IPS DF 4.7 (cell line): Measurements from ENCODE around the gene KIF26B.
A peak's percentile ranks its signal among the peaks of the same experiment; 100 is the strongest.

Experiments
- DNase-seq: peaks from one replicate; pipeline ENCODE4 v3.0.0-alpha.2; 2013; ENCODE audit warnings: low spot score; ENCODE audit errors: extremely low read depth

Gene KIF26B

GRCh38 chr1:245458761-245459174, 304.0 kb downstream of the KIF26B start:
- DNase-seq: no peak

- DNase-seq: no peak
Observed at GRCh38 chr1:245459621-245460020, 304.8 kb downstream of the KIF26B start.

- no peak for DNase-seq
Observed at GRCh38 chr1:245461681-245462080, 306.9 kb downstream of the KIF26B start.

- DNase-seq: no peak
Observed at GRCh38 chr1:245462161-245462560, 307.4 kb downstream of the KIF26B start.

- DNase-seq: no peak
Observed at GRCh38 chr1:245463392-245464165, 308.8 kb downstream of the KIF26B start.

DNA sequence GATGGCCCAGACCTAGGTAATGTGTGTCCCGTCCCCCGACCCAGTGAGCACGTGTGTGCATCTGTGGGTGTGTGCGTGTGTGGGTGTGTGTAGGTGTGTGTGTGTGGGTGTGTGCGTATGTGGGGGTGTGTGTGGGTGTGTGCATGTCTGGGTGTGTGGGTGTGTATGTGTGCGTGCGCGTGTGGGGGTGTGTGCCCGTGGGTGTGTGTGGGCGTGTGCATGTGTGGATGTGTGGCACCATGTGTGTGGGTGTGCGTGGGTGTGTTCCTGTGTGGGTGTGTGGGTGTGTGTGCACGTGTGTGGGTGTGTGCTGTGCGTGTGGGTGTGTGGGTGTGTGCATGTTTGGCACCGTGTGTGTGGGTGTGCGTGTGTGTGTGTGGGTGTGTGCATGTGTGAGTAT, 309.5 kb downstream of the KIF26B start:
- no peak for DNase-seq

DNA sequence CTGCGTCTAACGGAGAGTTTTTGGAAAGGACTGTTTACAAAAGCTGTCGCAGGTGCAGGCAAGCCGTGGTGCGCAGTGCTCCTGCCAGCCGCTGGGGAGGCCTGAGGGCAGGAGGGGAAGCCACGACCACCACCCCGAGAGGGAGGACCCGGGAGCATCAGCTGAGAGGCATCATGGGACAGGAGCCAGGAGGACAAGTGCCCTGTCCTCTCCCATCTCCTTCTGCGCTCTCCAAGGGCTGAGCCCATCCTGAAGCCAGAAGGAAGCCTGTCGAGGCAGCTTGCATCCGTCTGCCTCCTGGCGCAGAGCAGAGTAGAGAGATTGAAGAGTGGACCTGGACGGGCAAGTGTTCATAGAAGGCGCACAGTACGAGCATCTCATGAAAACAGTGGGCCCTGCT, 310.9 kb downstream of the KIF26B start:
- DNase-seq: no peak

DNA sequence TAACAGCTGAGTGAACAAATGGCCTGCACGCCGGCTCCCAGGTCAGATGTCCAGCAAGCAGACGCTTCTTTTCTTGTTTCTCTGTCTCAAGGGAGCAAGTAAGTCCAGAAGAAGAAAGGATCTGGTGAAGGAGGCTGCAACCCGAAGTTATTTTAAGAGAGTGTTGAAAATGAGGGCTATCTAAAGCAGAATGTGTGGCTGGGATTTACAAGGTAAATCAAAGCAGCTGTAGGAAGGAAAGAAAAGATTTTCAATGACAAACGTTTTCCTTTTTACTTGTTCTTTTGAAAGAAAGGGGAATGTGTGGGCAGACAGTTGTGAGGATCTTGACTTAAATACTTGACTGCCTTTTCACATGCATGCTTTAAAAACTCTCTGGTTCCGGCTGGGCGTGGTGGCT, 311.5 kb downstream of the KIF26B start:
- DNase-seq: no peak

GRCh38 chr1:245467804-245468203, 313.0 kb downstream of the KIF26B start:
- no peak for DNase-seq

- DNase-seq: no peak
Observed at GRCh38 chr1:245469006-245469405, 314.2 kb downstream of the KIF26B start.

DNA sequence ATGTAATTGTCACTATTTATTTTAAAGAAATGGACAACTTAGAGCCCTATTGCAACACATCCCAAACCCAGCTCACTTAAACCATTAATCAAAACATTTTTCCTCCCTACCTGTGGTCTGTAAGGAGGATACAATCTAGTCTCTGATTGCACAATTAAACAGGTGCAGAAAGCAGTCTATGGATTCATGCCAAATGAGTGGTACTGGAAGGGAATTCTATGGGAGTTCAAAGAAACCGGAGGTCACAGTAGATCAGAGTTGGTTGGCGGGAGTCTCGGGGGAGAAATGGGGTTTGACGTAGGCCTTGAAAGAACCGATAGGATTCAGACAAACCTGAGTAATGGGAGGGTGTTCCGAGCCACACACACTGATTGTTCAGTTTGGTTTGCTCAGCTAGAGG, 314.9 kb downstream of the KIF26B start:
- DNase-seq: no peak

DNA sequence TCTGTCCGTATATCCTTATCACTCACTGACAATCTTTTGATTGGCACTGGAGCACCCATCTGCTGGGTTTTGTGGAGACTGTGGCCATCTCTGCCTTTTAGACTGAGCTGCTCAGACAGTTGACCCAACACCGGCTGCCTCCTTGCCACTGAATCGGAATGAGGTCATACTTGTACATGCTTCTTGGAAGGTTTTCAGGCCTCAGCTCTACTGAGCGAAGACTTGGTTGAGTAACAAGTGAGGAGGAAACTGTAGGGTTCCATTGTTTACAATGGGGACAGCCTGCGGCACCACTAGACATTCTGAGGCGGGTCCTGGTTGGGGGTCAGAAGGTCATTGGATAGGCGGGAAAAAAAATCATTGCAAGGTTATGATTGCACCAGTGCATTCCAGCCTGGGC, 320.3 kb downstream of the KIF26B start:
- DNase-seq: no peak

DNA sequence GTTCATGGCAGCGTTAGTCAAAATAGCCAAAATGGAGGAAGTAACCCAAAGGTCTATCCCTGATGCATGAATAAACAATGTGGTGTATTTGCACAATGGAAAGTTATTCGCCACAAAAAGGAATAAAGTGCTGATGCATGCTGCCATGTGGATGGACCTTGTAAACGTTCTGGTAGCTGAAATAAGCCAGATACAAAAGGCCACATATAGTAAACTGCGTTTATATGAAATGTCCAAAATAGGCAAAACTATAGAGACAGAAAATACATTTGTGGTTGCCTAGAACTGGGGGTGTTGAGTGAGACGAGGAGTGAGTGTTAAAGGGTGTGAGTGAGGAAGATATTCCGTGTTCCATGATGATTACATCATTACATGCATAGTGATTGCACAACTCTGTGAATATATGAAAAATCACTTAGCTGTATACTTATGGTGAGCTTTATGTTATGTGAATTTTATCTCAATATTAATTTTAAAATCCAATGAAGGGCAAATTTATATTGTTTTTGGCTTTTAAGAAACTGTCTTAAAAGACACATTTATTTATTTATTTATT, 321.3 kb downstream of the KIF26B start:
- no peak for DNase-seq

- no peak for DNase-seq
Observed at GRCh38 chr1:245477941-245478340, 323.2 kb downstream of the KIF26B start.

DNA sequence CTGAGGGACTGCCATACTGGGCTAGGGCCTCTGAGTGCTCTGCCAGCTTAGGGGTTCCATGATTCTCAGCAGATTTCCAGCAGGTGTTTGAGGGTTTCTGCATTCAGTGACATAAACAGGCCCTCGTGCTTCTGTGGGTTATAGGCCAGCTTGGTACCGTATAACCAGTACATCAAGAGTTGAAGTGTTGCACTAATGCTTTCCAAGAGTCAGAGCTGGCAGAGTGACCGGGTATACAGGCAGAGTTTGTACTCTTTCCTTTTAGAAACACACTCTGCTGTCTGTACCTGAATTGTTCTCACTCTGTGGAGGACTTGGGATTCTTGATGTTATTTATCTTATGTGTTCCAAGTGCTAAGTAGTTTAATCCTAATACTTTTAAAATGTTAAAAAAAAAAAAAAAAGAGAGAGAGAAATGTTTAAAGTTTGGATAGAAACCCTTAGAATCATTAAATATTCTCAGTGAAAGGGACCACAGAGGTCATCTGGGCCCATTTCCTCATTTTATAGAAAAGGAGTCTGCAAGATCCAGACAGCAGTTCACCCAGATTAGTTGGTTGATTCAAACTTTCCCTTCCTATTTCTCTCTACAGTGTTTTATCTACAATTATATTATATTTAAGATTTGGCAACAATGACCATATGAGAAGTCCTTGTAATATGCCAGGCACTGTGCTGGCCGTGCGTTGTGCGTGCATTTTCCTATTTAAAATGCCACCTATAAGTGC, 325.8 kb downstream of the KIF26B start:
- DNase-seq: no peak

DNA sequence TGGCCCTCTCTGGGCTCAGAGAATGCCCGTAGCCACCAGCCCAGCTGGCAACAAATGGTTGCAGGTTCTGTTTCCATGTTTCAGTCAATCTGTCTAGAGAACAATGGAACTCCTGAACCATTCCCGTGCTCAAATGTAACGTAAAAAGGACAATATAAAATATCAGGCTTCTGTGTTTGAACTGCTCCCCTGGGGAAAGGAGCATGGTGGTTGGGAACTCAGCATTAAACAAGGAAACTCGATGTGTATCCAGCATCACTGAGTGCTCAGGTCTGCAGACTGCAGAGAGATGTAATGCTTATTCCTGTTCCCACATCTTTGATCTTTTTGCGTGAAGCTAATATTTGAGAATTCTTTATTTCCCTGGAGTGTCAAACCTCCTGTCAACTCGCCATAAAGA, 326.5 kb downstream of the KIF26B start:
- DNase-seq: no peak

DNA sequence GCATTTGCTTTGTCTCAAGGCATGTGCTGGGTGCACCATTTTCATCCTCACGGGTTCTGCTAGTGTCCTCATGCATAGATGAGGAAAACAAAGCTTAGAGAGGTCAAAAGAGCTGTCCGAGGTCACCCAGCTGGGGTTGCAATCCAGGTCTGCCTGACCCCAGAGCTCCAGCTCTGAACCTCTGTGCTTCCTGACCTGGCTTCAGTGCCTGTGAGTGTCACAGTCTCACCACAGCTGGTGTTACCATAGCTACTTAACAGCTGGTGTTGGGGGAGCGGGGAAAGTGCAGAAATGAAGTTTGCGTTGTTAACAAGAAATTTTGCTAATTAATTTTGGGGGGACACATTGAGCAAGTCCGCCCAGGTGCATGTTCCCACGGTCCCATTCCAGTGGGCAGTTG, 328.5 kb downstream of the KIF26B start:
- no peak for DNase-seq

GRCh38 chr1:245484176-245484575, 329.4 kb downstream of the KIF26B start:
- DNase-seq: peak; percentile 41

GRCh38 chr1:245485996-245486395, 331.2 kb downstream of the KIF26B start:
- DNase-seq: no peak

DNA sequence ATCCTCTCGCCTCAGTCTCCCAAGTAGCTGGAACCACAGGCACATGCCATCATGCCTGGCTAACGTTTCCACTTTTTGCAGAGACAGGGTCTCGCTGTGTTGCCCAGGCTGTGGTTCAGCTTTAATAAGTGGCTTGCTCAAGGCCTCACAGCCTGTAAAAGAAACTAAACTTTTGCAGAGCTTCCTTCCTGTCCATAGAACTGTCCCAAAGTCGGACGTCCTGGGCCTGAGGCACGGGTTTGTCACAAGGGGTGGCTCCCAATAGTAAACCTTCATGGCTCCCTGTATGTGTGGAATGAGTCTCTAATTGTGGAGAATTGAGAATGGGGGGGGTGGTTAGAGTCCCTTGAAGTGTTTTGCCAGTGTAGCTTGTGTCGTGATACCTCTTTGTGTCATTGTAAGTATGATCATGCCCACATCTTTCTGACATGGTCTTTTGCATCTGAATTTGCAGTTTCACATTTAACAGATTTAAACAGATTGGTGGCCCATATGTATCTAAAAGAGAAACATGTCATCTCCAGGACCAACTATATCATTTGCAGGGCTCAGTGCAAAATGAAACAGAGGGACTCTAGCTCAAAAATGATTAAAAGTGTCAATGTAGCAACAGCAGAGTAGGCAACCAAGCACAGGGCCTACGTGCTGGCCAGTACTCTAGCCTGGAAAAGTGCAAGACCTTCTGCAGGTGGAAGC, 332.1 kb downstream of the KIF26B start:
- DNase-seq: no peak

GRCh38 chr1:245488346-245489129, 333.8 kb downstream of the KIF26B start:
- DNase-seq: no peak
